ENCODE results near the gene PRKRIP1.
"Not testable (repeated sequence)": the region's sequence is repeated elsewhere in the genome, so short reads cannot be mapped to it uniquely, and the experiment has no call there.

PRKRIP1 gene, protein sequence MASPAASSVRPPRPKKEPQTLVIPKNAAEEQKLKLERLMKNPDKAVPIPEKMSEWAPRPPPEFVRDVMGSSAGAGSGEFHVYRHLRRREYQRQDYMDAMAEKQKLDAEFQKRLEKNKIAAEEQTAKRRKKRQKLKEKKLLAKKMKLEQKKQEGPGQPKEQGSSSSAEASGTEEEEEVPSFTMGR

DNA sequence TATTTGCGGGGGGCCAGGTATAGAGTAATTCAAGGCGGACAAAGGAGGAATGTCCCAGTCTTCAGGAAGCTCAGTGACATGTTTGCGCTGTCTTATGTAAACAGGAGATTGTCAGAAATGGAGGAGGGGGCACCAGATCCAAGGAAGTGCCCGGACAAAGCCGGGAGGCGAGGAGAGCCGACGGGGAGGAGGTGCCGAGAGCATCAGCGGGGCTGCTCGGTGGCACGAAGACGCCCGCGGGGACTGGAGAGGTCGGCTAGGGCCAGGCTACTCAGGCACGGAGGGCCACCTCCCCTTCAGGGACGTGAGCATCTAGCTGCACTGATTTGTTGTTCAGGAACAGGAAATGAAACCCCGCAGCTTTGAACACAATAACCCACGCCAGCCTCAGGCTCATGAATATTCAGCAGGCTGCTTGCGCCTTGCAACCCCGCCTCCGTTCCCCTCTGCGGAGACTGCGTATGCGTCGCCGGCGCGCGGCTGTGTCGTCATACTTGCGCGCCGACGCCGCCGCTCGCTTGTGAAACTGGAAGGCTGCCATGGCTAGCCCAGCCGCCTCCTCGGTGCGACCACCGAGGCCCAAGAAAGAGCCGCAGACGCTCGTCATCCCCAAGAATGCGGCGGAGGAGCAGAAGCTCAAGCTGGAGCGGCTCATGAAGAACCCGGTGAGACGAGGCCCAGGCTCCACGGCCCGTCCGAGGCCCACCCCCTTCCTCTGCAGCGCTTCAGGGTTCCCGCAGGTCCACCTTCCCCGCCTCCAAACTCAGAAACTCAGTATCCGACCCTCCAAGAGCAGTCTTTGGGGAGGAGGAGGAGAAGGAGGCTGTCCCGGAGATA, at the start of gene PRKRIP1:
Gene PRKRIP1 (plus strand): TSS at position 491 of the 837 bp plus-strand sequence. CDS start 49 bp downstream, at position 540.
- Histone ChIP-seq H3K9ac (ENCODE audit: low read depth, low read length) (peak within 1 kb of the TSS; percentile 94), H3K36me3 (ENCODE audit: insufficient read depth, low read depth, low read length) (peaks cover 38% of the 10 kb centered on the region), H3K4me3 (ENCODE audit: low read length) (peak within 1 kb of the TSS; percentile 91), H3K27ac (ENCODE audit: low read length) (peak within 1 kb of the TSS; percentile 91), H3K27me3 (ENCODE audit: insufficient read depth, low read length) (no peaks in the 10 kb centered on the region), H3K9me3 (ENCODE audit: insufficient read depth, low read depth, low read length) (no peaks in the 10 kb centered on the region), H3K4me1 (ENCODE audit: insufficient read depth, low read length) (peaks cover 4% of the 10 kb centered on the region; the same call in 1 of the 2 replicates)

DNA sequence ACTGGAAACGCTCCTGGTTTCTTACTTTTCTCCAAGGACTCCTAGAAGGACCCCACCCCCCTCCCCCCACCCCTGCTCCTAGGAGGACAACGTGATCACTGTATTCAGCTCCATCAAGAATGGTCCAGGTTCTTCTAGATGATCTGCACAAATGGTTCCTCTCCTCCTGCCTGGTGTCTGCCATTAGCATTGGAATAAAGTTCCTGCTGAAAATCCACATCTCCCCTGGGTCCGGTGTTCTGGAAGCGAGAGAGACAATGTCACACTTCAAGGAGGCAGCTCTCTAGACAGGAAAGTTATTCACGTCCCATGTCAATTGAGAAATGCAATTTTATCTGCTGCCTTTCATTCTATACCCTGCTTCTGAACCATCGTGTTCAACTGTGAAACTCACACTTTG, 49.2 kb upstream of the PRKRIP1 start:
- H3K27ac ChIP-seq (ENCODE audit: low read length); H3K9ac ChIP-seq (ENCODE audit: low read depth, low read length); H3K27me3 ChIP-seq (ENCODE audit: insufficient read depth, low read length); H3K9me3 ChIP-seq (ENCODE audit: insufficient read depth, low read depth, low read length); H3K4me1 ChIP-seq (ENCODE audit: insufficient read depth, low read length); H3K36me3 ChIP-seq (ENCODE audit: insufficient read depth, low read depth, low read length); H3K4me3 ChIP-seq (ENCODE audit: low read length): not testable (repeated sequence)

GRCh38 chr7:102356344-102356743, 39.8 kb upstream of the PRKRIP1 start, which contains the start of gene SPDYE6:
SPDYE6 (minus strand) TSS chr7:102356444; CDS start chr7:102356023, 421 bp downstream.
- not testable (repeated sequence) for H3K9ac ChIP-seq (ENCODE audit: low read depth, low read length); H3K27me3 ChIP-seq (ENCODE audit: insufficient read depth, low read length); H3K27ac ChIP-seq (ENCODE audit: low read length); H3K9me3 ChIP-seq (ENCODE audit: insufficient read depth, low read depth, low read length); H3K36me3 ChIP-seq (ENCODE audit: insufficient read depth, low read depth, low read length); H3K4me1 ChIP-seq (ENCODE audit: insufficient read depth, low read length); H3K4me3 ChIP-seq (ENCODE audit: low read length)

GRCh38 chr7:102363549-102364393, 32.4 kb upstream of the PRKRIP1 start:
- not testable (repeated sequence) for H3K36me3 ChIP-seq (ENCODE audit: insufficient read depth, low read depth, low read length); H3K9me3 ChIP-seq (ENCODE audit: insufficient read depth, low read depth, low read length); H3K27ac ChIP-seq (ENCODE audit: low read length); H3K27me3 ChIP-seq (ENCODE audit: insufficient read depth, low read length); H3K4me1 ChIP-seq (ENCODE audit: insufficient read depth, low read length)
- peak overlapping the region; percentile 72; the same call in 1 of the 2 replicates for H3K9ac ChIP-seq (ENCODE audit: low read depth, low read length)
- peak overlapping the region; percentile 70 for H3K4me3 ChIP-seq (ENCODE audit: low read length)

GRCh38 chr7:102364394-102364886, 31.7 kb upstream of the PRKRIP1 start:
- peak overlapping the region; percentile 72; the same call in 1 of the 2 replicates for H3K9ac ChIP-seq (ENCODE audit: low read depth, low read length)
- H3K27ac ChIP-seq (ENCODE audit: low read length); H3K27me3 ChIP-seq (ENCODE audit: insufficient read depth, low read length); H3K4me1 ChIP-seq (ENCODE audit: insufficient read depth, low read length); H3K36me3 ChIP-seq (ENCODE audit: insufficient read depth, low read depth, low read length); H3K9me3 ChIP-seq (ENCODE audit: insufficient read depth, low read depth, low read length): not testable (repeated sequence)
- peak overlapping the region; percentile 70 for H3K4me3 ChIP-seq (ENCODE audit: low read length)

GRCh38 chr7:102365390-102365789, 30.8 kb upstream of the PRKRIP1 start:
- H3K9ac ChIP-seq (ENCODE audit: low read depth, low read length); H3K27ac ChIP-seq (ENCODE audit: low read length); H3K27me3 ChIP-seq (ENCODE audit: insufficient read depth, low read length); H3K9me3 ChIP-seq (ENCODE audit: insufficient read depth, low read depth, low read length); H3K4me3 ChIP-seq (ENCODE audit: low read length); H3K4me1 ChIP-seq (ENCODE audit: insufficient read depth, low read length); H3K36me3 ChIP-seq (ENCODE audit: insufficient read depth, low read depth, low read length): not testable (repeated sequence)

DNA sequence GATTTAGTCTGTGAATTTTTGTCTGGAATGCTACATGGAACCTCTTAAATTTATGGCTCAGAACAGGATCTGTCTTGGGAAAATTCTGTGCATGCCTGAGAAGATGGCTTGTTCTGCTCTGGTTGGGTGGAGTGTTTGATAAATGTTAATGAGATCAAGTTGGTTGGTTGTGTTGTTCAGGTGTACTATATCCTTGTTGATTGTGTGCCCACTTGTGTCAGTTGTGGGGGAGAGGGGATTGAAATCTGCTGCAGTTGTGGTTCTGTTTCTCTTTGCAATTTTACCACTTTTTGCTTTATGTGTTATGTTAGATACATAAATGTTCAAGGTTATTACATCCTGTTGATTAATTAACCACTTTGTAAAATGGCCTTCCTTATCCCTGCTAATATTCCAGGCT, 26.1 kb upstream of the PRKRIP1 start:
- H3K36me3 ChIP-seq (ENCODE audit: insufficient read depth, low read depth, low read length); H3K9me3 ChIP-seq (ENCODE audit: insufficient read depth, low read depth, low read length): not testable (repeated sequence)

DNA sequence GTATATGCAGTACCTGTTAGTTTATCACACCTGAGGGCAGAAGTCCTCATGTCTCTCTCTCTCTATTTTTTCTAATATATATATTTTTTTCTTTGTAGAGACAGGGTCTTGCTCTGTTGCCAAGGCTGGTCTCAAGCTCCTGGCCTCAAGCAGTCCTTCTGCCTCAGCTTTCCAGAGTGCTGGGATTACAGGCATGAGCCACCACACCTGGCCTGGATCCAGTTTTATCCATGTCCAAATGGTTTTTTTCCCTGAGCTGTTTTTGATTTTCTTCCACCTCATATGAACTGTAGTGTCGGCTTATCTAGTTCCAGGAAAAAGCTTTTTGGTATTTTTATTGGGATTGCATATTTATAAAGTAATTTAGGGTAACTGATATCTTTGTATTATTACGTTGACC, 23.4 kb upstream of the PRKRIP1 start:
- H3K9me3 ChIP-seq (ENCODE audit: insufficient read depth, low read depth, low read length); H3K4me1 ChIP-seq (ENCODE audit: insufficient read depth, low read length); H3K9ac ChIP-seq (ENCODE audit: low read depth, low read length); H3K27me3 ChIP-seq (ENCODE audit: insufficient read depth, low read length); H3K4me3 ChIP-seq (ENCODE audit: low read length); H3K27ac ChIP-seq (ENCODE audit: low read length): not testable (repeated sequence)
- H3K36me3 ChIP-seq (ENCODE audit: insufficient read depth, low read depth, low read length): peaks cover 17% of the 10 kb centered on the region; the same call in 1 of the 2 replicates

More for the DNA sequence above, 26.1 kb upstream of the PRKRIP1 start:
- H3K4me1 ChIP-seq (ENCODE audit: insufficient read depth, low read length); H3K27ac ChIP-seq (ENCODE audit: low read length); H3K4me3 ChIP-seq (ENCODE audit: low read length); H3K27me3 ChIP-seq (ENCODE audit: insufficient read depth, low read length); H3K9ac ChIP-seq (ENCODE audit: low read depth, low read length): not testable (repeated sequence)

DNA sequence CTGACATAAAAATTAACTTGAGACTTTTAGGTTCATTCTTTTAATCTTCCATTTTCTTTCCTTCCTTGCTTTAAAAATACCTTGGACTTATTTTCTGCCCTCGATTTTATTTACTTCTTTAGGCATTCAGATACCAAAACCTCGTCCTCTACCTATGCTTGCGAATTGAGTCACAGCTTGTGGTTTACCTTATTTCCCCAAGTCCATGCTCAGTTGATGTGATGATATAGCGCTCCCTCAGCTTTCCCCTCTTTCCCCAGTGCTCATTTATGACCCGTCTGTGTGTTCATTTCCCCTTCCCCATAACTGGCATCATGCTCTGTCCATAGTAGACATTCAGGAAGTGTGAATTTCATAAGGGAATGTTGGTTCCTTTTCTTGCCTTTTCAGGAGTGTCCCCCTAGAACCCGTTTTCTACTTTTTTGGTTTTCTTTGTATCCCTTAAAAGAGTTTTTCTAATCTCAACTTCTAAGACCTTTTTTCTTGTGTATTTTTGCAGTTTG, 19.1 kb upstream of the PRKRIP1 start:
- no peaks in the 10 kb centered on the region for H3K27me3 ChIP-seq (ENCODE audit: insufficient read depth, low read length)
- peaks cover 6% of the 10 kb centered on the region; the same call in 1 of the 2 replicates for H3K4me1 ChIP-seq (ENCODE audit: insufficient read depth, low read length)
- peaks cover 36% of the 10 kb centered on the region for H3K36me3 ChIP-seq (ENCODE audit: insufficient read depth, low read depth, low read length)
- no peak overlapping the region for H3K4me3 ChIP-seq (ENCODE audit: low read length)
- H3K9me3 ChIP-seq (ENCODE audit: insufficient read depth, low read depth, low read length): no peaks in the 10 kb centered on the region
- H3K9ac ChIP-seq (ENCODE audit: low read depth, low read length): no peak overlapping the region
- H3K27ac ChIP-seq (ENCODE audit: low read length): no peak overlapping the region

- H3K36me3 ChIP-seq (ENCODE audit: insufficient read depth, low read depth, low read length): peaks cover 43% of the 10 kb centered on the region
- H3K27me3 ChIP-seq (ENCODE audit: insufficient read depth, low read length); H3K27ac ChIP-seq (ENCODE audit: low read length): not testable (repeated sequence)
Measured at GRCh38 chr7:102380837-102381236, 15.3 kb upstream of the PRKRIP1 start.

GRCh38 chr7:102381696-102382425, 14.3 kb upstream of the PRKRIP1 start:
- not testable (repeated sequence) for H3K27ac ChIP-seq (ENCODE audit: low read length); H3K27me3 ChIP-seq (ENCODE audit: insufficient read depth, low read length); H3K4me1 ChIP-seq (ENCODE audit: insufficient read depth, low read length); H3K9me3 ChIP-seq (ENCODE audit: insufficient read depth, low read depth, low read length); H3K4me3 ChIP-seq (ENCODE audit: low read length); H3K9ac ChIP-seq (ENCODE audit: low read depth, low read length)
- peaks cover 42% of the 10 kb centered on the region for H3K36me3 ChIP-seq (ENCODE audit: insufficient read depth, low read depth, low read length)

More at GRCh38 chr7:102380837-102381236, 15.3 kb upstream of the PRKRIP1 start:
- H3K9ac ChIP-seq (ENCODE audit: low read depth, low read length); H3K9me3 ChIP-seq (ENCODE audit: insufficient read depth, low read depth, low read length); H3K4me1 ChIP-seq (ENCODE audit: insufficient read depth, low read length); H3K4me3 ChIP-seq (ENCODE audit: low read length): not testable (repeated sequence)

All from iPS-20b (cell line).